HG02885 (cell line): ENCODE measurements around the gene ATG7.

ENCODE experiments used
- ATAC-seq: cut with Tn5 transposase; IDR thresholded peaks from one replicate; pipeline ENCODE4 v1.9.1; 2021; ENCODE audit warnings: mild to moderate bottlenecking; ENCODE audit not compliant: unreplicated experiment, poor library complexity

ATG7 gene

GRCh38 chr3:11544412-11545181 is 272.4 kb downstream of the ATG7 start:
- ATAC-seq: no peak

DNA sequence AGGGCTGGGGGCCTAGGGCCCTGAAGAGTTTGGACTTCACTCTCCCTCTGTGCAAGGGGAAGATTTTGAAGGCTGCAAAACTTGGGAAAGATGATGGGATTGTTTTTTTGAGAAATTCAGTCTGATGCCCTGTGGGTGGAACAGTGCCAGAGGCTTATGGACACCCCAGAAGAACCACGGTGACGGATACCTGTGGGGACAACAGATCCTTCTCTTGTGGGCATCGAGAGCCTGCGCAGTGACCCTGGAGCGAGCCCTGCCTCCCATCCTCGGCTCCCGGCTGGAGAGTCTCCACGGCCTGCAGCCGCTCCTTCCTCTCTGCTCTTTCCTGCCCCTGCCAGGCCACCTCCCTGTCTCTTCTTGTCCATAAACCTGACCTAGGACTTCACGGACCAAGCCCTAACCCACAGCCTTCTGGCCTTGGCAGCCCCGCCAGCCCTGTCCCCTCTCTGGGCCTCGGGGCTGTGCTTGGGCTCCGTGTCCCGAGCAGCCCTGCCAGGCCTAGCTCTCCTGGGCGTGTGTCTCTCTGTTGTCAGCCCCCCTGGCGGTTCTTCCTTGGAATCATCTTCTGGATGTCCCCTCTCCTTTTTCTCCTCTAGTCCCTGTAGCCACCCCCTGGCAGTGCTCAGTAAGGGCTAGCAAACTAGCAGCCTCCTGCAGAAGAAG is 273.1 kb downstream of the ATG7 start:
- ATAC-seq: no peak

GRCh38 chr3:11546657-11547302 is 274.6 kb downstream of the ATG7 start:
- no peak for ATAC-seq

GRCh38 chr3:11547498-11547897 is 275.3 kb downstream of the ATG7 start:
- no peak for ATAC-seq

GRCh38 chr3:11548721-11549131 is 276.5 kb downstream of the ATG7 start:
- no peak for ATAC-seq

- ATAC-seq: no peak
Measured at GRCh38 chr3:11549580-11550140, 277.5 kb downstream of the ATG7 start.

DNA sequence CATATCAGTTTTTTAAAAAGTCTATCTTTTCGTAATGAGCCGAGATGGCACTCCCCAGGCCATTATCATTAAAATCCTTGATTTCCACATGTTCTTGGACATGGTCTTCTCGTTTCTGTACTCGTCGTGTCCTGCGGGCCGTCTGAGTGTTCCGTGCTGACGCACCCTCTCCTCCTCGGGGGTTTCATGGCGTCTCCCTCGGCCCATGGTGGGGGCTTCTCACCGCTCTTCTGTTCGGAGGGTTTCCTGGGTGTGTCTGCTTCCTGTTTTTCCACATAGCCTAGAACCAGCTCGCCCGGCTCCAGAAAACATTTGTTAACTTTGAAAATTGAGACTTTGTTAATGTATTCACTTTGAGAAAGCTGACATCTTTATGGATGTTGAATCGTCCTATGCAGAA is 278.8 kb downstream of the ATG7 start:
- ATAC-seq: no peak

GRCh38 chr3:11552289-11553264 is 280.4 kb downstream of the ATG7 start:
- ATAC-seq: no peak

DNA sequence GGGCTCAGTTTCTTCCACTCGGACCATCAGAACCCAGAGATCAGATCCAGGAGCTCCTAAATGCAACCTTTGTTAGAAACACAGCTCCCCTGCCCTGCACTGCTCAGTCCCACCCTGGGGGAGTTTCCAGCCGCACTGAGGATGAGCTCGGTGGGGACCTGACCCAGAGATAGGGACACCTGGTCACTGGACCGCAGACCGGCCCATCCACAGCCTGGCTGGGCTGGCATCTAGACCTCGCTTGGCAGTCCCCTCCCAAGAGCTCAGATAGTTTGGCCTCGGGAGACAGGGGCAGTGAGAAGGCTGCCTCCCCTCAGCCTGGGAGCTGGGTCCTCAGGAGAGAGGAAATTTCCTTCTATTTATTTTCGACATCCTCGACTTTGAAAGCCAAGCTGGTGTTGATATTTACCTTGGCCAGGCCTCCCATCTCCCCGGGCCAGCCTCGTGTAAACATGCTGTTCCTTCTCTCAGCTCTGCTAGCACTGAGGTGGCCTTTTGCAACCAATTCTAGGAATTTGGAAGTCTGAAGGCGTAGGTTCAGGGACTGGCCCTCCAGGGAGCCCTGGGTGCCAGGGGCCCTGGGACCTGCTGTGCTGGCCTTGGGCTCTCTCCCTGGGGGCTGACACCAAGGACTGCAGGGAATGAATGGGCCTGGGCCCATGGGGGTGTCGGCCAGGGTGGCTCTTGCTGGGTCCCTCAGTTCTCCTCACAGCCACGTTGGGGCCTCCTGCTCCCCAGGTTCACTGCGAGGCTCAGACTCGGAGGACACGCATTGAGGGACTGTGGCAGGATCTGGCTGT is 281.4 kb downstream of the ATG7 start:
- no peak for ATAC-seq

GRCh38 chr3:11554236-11554610 is 282.0 kb downstream of the ATG7 start:
- no peak for ATAC-seq

- no peak for ATAC-seq
Measured at GRCh38 chr3:11554666-11555065, 282.5 kb downstream of the ATG7 start.

DNA sequence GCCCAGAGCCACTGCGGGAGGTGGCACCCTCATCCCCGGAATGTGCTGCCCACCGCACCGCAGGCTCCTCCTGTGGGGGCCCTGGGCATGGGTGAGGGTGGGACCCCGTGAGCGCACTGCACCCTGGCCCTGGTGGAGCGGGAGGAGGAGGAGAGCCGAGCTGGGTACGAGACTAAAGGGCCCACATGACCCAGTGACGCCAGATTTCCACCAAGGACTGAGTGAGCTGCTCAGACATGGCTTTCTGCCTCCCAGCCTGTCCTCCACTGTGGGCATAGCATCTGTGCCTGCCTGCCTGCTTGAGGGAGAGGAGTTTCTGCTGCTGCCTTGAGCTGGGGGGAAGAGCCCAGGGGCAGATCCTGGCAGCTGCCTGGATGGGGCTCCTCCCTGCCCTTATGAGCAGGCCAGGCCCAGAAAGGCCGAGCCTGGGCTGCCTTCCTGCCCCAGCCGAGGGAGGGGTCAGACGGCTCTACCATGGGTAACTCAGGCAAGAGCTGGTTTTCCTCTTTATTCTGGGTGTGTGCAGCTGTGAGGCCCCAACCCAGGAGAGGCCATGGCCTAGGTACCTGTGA is 283.1 kb downstream of the ATG7 start:
- ATAC-seq: no peak

DNA sequence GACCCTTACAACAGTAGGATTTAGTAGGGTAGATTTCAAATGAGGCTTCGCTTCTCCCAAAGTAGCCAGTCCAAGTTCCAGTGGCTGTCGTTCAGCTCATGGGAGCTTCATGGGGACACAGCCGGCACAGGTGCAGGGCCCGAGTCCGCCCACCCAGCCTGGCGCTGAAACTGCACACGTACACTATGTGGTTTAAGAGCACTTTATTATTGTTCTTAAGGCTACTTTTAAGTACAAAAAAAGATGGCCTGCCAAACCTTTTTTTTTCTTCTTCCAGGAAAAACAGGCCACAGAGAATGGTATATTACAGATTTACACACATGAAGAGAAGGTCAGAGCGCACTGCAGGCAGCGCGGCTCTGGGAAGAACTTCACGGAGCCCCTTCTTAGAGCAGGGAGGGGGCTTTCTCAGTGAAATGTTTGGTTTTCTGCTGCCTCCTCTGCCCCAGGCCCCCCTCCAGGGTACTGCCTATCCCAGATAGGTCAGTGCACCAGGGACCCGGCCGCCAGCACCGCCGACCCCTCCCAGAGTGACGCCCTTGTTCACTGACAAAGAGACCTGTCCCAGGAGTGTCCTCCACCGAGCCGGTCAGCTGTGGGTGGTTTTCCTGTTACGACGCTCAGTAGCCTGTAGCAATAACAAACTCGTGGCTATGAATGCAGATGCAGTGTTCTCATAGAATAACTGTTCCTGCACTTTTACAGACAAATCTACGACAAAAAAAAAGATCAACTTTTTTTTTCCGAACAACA is 283.9 kb downstream of the ATG7 start:
- ATAC-seq: no peak

DNA sequence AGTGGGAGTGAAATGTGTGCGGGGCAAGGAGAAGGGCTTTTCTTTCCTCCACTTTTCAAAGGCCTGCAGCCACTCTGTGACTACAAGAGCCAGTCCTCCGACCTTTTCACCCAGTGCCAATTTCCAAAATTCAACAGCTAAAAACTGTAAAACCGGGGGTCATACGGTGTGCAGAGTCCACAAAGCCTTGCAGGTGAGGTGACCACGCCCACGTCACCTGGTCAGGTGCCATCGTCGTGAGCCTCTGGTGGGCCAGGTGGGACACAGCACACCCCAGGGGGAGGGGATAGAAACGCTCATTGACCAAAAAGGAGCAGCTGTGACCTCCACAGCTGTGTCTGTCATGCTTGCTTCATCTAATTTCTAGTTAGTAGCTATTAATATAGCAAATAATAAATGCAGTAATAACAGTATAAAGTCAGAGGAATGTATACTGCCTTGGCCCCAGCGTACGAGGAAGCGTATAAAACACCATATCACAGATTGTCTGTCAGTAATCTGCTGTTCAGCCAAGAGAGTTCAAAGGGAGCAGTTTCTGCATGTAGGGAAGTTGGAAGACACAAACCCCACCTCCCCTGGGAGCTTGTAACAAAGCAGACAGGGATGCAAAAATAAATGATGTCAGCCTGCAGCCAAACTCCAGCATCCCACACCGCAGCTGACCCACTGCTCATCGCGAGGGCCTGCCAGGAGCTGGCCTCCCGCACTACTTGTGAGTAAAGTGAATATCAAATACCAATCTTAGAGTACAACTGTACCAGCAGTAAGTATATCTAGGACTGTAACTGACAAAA is 284.9 kb downstream of the ATG7 start:
- ATAC-seq: no peak

DNA sequence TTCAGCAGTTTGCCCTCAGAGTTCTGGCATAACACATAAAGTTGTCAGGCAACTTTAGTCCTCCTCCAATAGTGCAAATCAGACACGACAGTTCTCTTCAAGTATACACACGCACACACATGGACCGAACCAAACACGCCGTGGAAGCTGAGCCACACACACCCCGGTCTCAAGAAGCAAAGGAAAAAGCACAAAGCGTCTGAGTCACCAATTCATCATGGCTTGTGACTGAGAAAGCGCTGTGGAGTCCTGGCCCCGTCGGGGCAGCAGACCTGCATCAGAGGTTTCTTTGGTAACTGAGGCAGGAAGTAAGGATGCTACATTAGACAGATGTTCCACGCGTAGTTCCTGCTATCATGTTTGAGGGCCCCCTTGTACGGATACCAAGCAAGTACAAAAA is 285.8 kb downstream of the ATG7 start:
- no peak for ATAC-seq

DNA sequence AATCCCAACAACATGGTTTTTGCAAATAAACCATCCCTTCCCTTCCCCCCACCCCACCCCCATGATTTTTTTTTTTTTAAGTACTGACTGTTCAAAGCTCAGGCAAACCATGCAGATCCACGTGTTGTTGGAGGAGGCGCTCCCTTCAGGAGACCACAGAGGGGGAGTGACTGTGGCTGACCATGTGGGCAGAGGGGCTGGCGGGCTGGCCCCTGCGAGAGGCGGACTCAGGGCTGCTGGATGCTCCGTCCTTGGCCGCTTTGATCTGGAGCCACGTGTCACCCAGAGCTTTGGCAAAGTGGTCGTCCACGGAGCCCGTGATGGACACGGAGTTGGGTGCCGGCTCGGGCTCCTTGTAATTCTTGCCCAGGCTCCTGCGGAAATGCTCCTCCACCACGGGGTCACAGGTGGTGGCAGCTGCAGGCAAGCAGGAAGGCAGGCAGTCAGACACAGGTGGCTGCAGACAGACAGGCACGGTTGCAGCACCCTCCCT is 286.3 kb downstream of the ATG7 start:
- no peak for ATAC-seq
